ENCODE data around the gene SP2. TPM values are rescaled to one million over a fixed set of nuclear protein-coding genes. Genes with fewer than 3 reads are reported as not detected.

Gene SP2
- total RNA-seq (2016; rRNA removed; fragmentation: Illumina TruSeq; extraction: Trizol) (1.4 and 1.5 TPM in 2 replicates), polyA plus RNA-seq (2011; rRNA removed) (4.2 and 4.8 TPM in 2 replicates), polyA minus RNA-seq (2011; rRNA and poly(A)+ RNA removed; ENCODE audit: low replicate concordance) (4.3 and 7.9 TPM in 2 replicates), Bru-seq, nascent RNA (percentile 75 among the genes with signal in this experiment), BruChase-seq, experiment 1, labeled RNA remaining after a 6-hour chase (percentile 77 among the genes with signal in this experiment), BruChase-seq, experiment 2, labeled RNA remaining after a 2-hour chase (percentile 76 among the genes with signal in this experiment)
- total RNA-seq (2016; cell fraction: cytosol; rRNA removed; fragmentation: Illumina TruSeq; extraction: Trizol; ENCODE audit: low read depth): 0.44 and 0.71 TPM in 2 replicates
- total RNA-seq (2016; cell fraction: insoluble cytoplasmic fraction; rRNA removed; fragmentation: Illumina TruSeq; extraction: Trizol): 1.1 and 1.3 TPM in 2 replicates
- 2.2 and 2.7 TPM in 2 replicates for total RNA-seq (2016; cell fraction: membrane; rRNA removed; fragmentation: Illumina TruSeq; extraction: Trizol)
- total RNA-seq (2016; cell fraction: nucleus; rRNA removed; fragmentation: Illumina TruSeq; extraction: Trizol): 1.6 and 2.4 TPM in 2 replicates
- 1.9 and 2.3 TPM in 2 replicates for polyA plus RNA-seq (2011; cell fraction: cytosol; rRNA removed)
- 13.9 and 14.8 TPM in 2 replicates for polyA plus RNA-seq (2011; cell fraction: nucleus; rRNA removed)
- 10.5 and 11.9 TPM in 2 replicates for polyA plus RNA-seq (2012)
- polyA plus RNA-seq (2016; cell fraction: cytosol; fragmentation: Illumina TruSeq; extraction: Trizol; ENCODE audit: low read depth): 1.5 and 1.9 TPM in 2 replicates
- polyA plus RNA-seq (2016; cell fraction: insoluble cytoplasmic fraction; fragmentation: Illumina TruSeq; extraction: Trizol; ENCODE audit: low read depth): 6.9 and 11.6 TPM in 2 replicates
- 4.2 and 5.0 TPM in 2 replicates for polyA plus RNA-seq (2016; cell fraction: membrane; fragmentation: Illumina TruSeq; extraction: Trizol; ENCODE audit: low read depth)
- 12.2 and 15.0 TPM in 2 replicates for polyA plus RNA-seq (2016; cell fraction: nucleus; fragmentation: Illumina TruSeq; extraction: Trizol; ENCODE audit: insufficient read depth, low read depth)
- polyA minus RNA-seq (2011; cell fraction: cytosol; rRNA and poly(A)+ RNA removed): 2.9 and 5.7 TPM in 2 replicates
- polyA minus RNA-seq (2011; cell fraction: nucleus; rRNA and poly(A)+ RNA removed): 3.1 and 3.5 TPM in 2 replicates
- long read RNA-seq, experiment 1, partial matches to known transcripts: 2 of 6 reads
- long read RNA-seq, experiment 1, other reads (novel, unspliced or antisense): 1 of 6 reads
- long read RNA-seq, experiment 2, partial matches to known transcripts: 7 of 25 reads
- long read RNA-seq, experiment 2, other reads (novel, unspliced or antisense): 18 of 25 reads

DNA sequence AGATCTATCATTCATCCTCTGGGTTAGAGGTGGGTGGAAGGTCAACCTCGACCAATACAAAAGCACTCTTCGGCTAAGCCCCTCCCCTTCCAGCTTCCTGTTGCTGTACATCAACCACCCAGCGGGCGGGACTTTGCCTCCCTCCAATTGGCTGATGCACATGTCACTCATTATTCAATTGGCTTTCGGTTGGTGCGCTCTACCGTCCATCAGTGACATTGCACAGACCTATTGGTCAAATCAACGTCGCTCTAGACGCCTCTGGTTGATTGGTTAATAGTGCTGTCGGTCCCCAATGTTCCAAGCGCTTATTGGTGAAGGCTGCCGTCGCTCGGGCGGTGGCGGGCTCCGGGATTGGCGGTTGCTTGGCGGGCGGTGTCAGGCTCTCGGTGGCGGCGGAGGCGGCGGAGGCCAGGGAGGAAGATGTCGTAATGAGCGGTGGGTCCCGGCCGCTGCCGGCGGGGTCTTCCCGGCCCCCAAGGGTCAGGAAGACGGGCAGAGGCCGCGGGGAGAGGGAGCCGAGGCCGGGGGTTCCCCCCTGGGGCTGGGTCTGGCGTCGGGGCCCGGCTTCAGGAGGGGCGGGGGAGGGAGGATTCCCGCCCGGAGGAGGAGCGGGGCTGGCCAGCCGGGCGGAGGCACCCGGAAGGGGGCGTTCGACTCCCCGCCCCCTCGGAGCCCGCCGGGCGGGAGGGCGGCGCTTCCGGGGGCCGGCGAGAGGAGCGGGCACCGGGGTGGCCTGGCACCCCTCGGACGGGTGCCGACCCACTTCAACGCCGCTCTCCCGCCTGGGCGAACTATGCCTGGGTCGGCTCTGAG is at the start of gene SP2:
SP2 (plus strand) TSS at position 381 of the 816 bp plus-strand sequence; CDS start at position 432, 51 bp downstream.
- Histone ChIP-seq H3K27me3 (ENCODE audit: control insufficient read depth in 1 of 2, insufficient read depth in 2 of 2, low read length in 2 of 2) (no peaks in the 10 kb centered on the region; a peak in 1 of 5 replicates), H3K36me3 (replicated peaks in 1 of 2; ENCODE audit: control insufficient read depth in 1 of 2, insufficient read depth in 2 of 2, low read length in 2 of 2) (peaks cover 0 to 5% of the 10 kb centered on the region in 2 experiments; a peak in 1 of 5 replicates), H3K27ac (ENCODE audit: extremely low read length, insufficient read depth, low read length) (peak within 1 kb of the TSS; percentile 88), H3K79me2 (ENCODE audit: insufficient read depth, low read length) (peaks cover 24% of the 10 kb centered on the region), H2AFZ (ENCODE audit: low read length) (no peak within 1 kb of the TSS), H3K4me3 (replicated peaks in 1 of 3; ENCODE audit: insufficient read depth in 1 of 3, low read depth in 2 of 3, low read length in 3 of 3) (peak within 1 kb of the TSS; percentile 79 to 96 (median 83)), H3K4me1 (ENCODE audit: insufficient read depth, low read length) (peaks cover 37% of the 10 kb centered on the region), H3K4me2 (ENCODE audit: low read depth, low read length) (peak within 1 kb of the TSS; percentile 83), H4K20me1 (ENCODE audit: insufficient read depth, low read length) (no peaks in the 10 kb centered on the region), H3K9ac (ENCODE audit: insufficient read depth, low read depth, low read length) (peak within 1 kb of the TSS; percentile 94), H3K9me3 (ENCODE audit: low read length) (no peaks in the 10 kb centered on the region)
- under 1% methylated on average over 24 of the region's 70 CpGs for WGBS (ENCODE audit: low lambda C conversion rate)
- DNase-seq (ENCODE audit: low spot score) (peak; percentile 100), ATAC-seq (peak; percentile 95), FAIRE-seq (peak; percentile 100)
- in situ Hi-C loops (cut with HindIII; ENCODE audit: extremely low pct_ligation_motif_present, low pct_unique_long_range_greater_than_20kb) (no loop called here), intact Hi-C loops (cut with micrococcal nuclease; ENCODE audit: unreplicated experiment) (loop anchor here (1.0 to 5.0 kb wide), 4 partner anchors 53 to 126 kb away; partner anchors contain the start of gene SCRN2)
- no TSS peak for BruUV-seq (replicated peaks)
- ChIA-PET CTCF (ENCODE audit: low intra/inter-chr PET ratio, low total read pairs) (interaction anchor here (0.9 to 2.4 kb wide), 3 partner anchors 53 to 75 kb away, joined by 3 to 9 read pairs (median 3); partner anchors contain the start of gene CDK5RAP3), POLR2A (interaction anchor here (0.8 to 3.0 kb wide), 44 partner anchors 9 to 247 kb away, joined by 3 to 56 read pairs (median 6); partner anchors contain the start of genes CBX1, CDK5RAP3, KPNB1 and LRRC46)
- TF ChIP-seq KAT8 (CRISPR knock-in tag; IDR thresholded peaks at IDR 0.05) (peak; percentile 77), ZSCAN21 (CRISPR knock-in tag; IDR thresholded peaks at IDR 0.05; ENCODE audit: borderline replicate concordance) (peak; percentile 90), NR2F2 (IDR thresholded peaks at IDR 0.05; ENCODE audit: borderline replicate concordance, low read depth) (0 out of 2 replicates have a peak, but pooled peaks have one; percentile 9), PHF20 (CRISPR knock-in tag; IDR thresholded peaks at IDR 0.05) (peak; percentile 67), NR2F6 (IDR thresholded peaks at IDR 0.05) (peak; percentile 76), NR2F6 (CRISPR knock-in tag; IDR thresholded peaks at IDR 0.05) (peak; percentile 71; the same call in 1 of the 2 replicates), ZNF136 (CRISPR knock-in tag; IDR thresholded peaks at IDR 0.05; ENCODE audit: low read depth) (0 out of 2 replicates have a peak, but pooled peaks have one; percentile 35), ZNF253 (CRISPR knock-in tag; IDR thresholded peaks at IDR 0.05; ENCODE audit: borderline replicate concordance) (peak; percentile 84; the same call in 1 of the 2 replicates), SP4 (CRISPR knock-in tag; IDR thresholded peaks at IDR 0.05) (peak; percentile 92), ZBTB7A (CRISPR knock-in tag; IDR thresholded peaks at IDR 0.05) (0 out of 2 replicates have a peak, but pooled peaks have one; percentile 57), NR2C2 (CRISPR knock-in tag; IDR thresholded peaks at IDR 0.05; ENCODE audit: borderline replicate concordance) (peak; percentile 99), ZNF143 (CRISPR knock-in tag; IDR thresholded peaks at IDR 0.05) (no peak), HHEX (CRISPR knock-in tag; IDR thresholded peaks at IDR 0.05) (no peak), KDM3A (CRISPR knock-in tag; IDR thresholded peaks at IDR 0.05; ENCODE audit: low read depth) (0 out of 2 replicates have a peak, but pooled peaks have one; percentile 57), RXRA (CRISPR knock-in tag; IDR thresholded peaks at IDR 0.05) (no peak; the same call in none of the 2 replicates), NFYC (CRISPR knock-in tag; IDR thresholded peaks at IDR 0.05) (peak; percentile 96)
- TF ChIP-seq, protein P1, sequence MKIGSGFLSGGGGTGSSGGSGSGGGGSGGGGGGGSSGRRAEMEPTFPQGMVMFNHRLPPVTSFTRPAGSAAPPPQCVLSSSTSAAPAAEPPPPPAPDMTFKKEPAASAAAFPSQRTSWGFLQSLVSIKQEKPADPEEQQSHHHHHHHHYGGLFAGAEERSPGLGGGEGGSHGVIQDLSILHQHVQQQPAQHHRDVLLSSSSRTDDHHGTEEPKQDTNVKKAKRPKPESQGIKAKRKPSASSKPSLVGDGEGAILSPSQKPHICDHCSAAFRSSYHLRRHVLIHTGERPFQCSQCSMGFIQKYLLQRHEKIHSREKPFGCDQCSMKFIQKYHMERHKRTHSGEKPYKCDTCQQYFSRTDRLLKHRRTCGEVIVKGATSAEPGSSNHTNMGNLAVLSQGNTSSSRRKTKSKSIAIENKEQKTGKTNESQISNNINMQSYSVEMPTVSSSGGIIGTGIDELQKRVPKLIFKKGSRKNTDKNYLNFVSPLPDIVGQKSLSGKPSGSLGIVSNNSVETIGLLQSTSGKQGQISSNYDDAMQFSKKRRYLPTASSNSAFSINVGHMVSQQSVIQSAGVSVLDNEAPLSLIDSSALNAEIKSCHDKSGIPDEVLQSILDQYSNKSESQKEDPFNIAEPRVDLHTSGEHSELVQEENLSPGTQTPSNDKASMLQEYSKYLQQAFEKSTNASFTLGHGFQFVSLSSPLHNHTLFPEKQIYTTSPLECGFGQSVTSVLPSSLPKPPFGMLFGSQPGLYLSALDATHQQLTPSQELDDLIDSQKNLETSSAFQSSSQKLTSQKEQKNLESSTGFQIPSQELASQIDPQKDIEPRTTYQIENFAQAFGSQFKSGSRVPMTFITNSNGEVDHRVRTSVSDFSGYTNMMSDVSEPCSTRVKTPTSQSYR (CRISPR knock-in tag; IDR thresholded peaks at IDR 0.05; ENCODE audit: borderline replicate concordance): no peak; the same call in 1 of the 2 replicates

Data from HepG2 (cell line).